HFFc6 (cell line): ENCODE measurements around the gene TMEM250. TPM values are rescaled to one million over a fixed set of nuclear protein-coding genes. Genes with fewer than 3 reads are reported as not detected.

ENCODE experiments used
- DNase-seq: peaks from one replicate; pipeline ENCODE4 v3.0.0-alpha.2; 2018
- H3K27ac Mint-ChIP-seq: 2 replicates; pipeline ENCODE4 v1.8.0; 2020; ENCODE audit warnings: mild to moderate bottlenecking, mixed read lengths
- H3K27me3 Mint-ChIP-seq: 2 replicates; pipeline ENCODE4 v1.8.0; 2021; ENCODE audit warnings: mild to moderate bottlenecking, moderate library complexity, mixed read lengths; ENCODE audit not compliant: insufficient read depth
- H3K36me3 Mint-ChIP-seq: 2 replicates; pipeline ENCODE4 v1.8.0; 2021; ENCODE audit warnings: low read depth, mixed read lengths
- H3K4me1 Mint-ChIP-seq: 2 replicates; pipeline ENCODE4 v1.8.0; 2020; ENCODE audit warnings: low read depth, mixed read lengths
- H3K4me3 Mint-ChIP-seq: 2 replicates; pipeline ENCODE4 v1.8.0; 2020; ENCODE audit warnings: mild to moderate bottlenecking, moderate library complexity, mixed read lengths
- H3K9me3 Mint-ChIP-seq: 2 replicates; pipeline ENCODE4 v1.8.0; 2020; ENCODE audit warnings: mild to moderate bottlenecking, mixed read lengths
- total RNA-seq, 6 experiments: library from RNA; stranded (reverse); fragmentation: NEBNext Ultra II Directional; extraction: Animal tissue kit (Norgen Biotek cat#: 25700); gene quantifications; 2 replicates in 1 of 6; 3 replicates in 5 of 6; pipeline ENCODE4 v1.2.3, GENCODE V29; 2021
- TF ChIP-seq, protein P1 (sequence below): fragments of 200-600 bp; sonication (generic); IDR thresholded peaks from 2 replicates; pipeline ENCODE4 v1.5.0; 2021; ENCODE audit warnings: antibody characterized with exemption, mild to moderate bottlenecking

The TMEM250 gene
- total RNA-seq, 6 experiments from 2014 or later: 31.6 to 45.4 (median 35.7) TPM

DNA sequence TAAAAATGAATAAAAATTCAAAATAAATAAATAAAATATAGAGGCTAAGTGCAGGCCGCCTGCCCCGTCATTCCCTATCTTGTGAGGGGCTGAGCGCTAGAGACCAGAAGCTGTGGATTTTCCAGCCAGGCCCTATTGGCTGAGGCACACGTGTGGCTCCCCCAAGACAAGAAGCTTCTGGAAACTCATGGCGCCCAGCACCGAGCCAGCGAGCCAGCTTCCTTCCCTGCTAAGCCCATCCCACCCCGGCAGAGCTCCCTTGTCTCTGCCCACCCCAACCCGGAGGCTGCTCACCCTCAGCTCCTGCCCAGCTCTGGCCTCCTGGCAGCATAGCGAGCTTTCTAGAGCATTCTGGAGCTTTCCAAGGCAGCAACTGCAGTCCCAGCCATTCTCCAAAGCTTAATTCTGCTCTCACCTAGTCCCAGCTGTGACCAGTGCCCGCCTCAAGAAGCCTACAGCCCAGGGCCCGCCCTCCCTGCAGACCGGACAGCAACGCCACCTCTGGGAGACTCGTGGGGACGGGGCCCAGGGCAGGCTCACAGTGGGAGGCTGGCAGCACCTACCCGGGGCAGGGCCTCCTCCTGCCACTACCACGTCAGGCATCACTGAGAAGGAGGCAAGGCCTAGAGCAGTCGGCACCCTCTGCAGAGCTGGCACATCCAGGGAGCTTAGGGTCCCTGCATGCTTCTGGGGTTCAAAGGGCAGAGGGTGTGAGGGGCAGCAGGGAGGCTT is 23.2 kb upstream of the TMEM250 start:
- TF ChIP-seq, protein P1, sequence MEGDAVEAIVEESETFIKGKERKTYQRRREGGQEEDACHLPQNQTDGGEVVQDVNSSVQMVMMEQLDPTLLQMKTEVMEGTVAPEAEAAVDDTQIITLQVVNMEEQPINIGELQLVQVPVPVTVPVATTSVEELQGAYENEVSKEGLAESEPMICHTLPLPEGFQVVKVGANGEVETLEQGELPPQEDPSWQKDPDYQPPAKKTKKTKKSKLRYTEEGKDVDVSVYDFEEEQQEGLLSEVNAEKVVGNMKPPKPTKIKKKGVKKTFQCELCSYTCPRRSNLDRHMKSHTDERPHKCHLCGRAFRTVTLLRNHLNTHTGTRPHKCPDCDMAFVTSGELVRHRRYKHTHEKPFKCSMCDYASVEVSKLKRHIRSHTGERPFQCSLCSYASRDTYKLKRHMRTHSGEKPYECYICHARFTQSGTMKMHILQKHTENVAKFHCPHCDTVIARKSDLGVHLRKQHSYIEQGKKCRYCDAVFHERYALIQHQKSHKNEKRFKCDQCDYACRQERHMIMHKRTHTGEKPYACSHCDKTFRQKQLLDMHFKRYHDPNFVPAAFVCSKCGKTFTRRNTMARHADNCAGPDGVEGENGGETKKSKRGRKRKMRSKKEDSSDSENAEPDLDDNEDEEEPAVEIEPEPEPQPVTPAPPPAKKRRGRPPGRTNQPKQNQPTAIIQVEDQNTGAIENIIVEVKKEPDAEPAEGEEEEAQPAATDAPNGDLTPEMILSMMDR: no peak
- DNase-seq: no peak
- Mint-ChIP-seq H3K36me3 (no peaks in the 10 kb centered on the region), H3K27me3 (peaks cover 32% of the 10 kb centered on the region), H3K9me3 (no peaks in the 10 kb centered on the region), H3K27ac (no peak overlapping the region), H3K4me3 (no peak overlapping the region), H3K4me1 (no peaks in the 10 kb centered on the region)

DNA sequence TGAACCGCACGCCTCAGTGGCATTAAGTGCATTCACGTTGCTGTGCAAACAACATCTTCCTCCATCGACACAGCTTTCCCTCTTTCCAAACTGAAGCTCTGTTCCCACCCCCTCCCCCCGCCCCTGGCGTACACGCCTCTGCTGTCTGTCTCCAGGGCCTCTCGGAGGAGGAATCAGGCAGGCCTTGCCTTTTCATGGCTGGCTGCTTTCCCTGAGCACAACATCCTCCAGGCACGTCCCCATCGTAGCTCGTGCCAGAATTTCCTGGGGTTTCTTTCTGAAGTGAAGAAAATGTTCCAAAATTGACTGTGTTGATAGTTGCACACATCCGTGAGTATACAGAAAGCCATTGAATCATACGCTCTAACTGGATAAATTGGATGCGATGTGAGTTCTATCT is 22.3 kb upstream of the TMEM250 start:
- Mint-ChIP-seq H3K4me1 (no peaks in the 10 kb centered on the region), H3K27ac (no peak overlapping the region), H3K9me3 (no peaks in the 10 kb centered on the region), H3K36me3 (no peaks in the 10 kb centered on the region), H3K27me3 (peaks cover 27% of the 10 kb centered on the region), H3K4me3 (no peak overlapping the region)
- TF ChIP-seq, protein P1: no peak
- DNase-seq: no peak

DNA sequence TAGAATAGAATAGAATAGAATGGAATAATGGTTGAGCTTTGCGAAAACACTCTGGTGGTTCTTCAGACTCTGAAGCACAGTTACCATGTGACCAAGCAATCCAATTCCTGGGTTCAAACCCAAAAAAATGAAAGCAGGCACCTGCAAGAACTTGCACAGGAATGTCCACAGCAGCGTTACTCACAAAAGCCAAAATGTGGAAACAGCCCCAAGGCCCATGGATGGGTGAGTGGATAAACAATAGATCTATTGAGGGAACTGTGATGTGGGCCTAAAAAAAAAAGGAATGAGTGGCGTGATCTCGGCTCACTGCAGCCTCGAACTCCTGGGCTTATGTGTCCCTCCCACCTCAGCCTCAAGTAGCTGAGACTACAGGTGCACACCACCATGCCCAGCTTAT is 21.4 kb upstream of the TMEM250 start:
- Mint-ChIP-seq H3K4me1 (no peaks in the 10 kb centered on the region), H3K4me3 (no peak overlapping the region), H3K36me3 (no peaks in the 10 kb centered on the region), H3K9me3 (no peaks in the 10 kb centered on the region), H3K27me3 (peaks cover 28% of the 10 kb centered on the region), H3K27ac (no peak overlapping the region)
- no peak for DNase-seq
- TF ChIP-seq, protein P1: no peak

DNA sequence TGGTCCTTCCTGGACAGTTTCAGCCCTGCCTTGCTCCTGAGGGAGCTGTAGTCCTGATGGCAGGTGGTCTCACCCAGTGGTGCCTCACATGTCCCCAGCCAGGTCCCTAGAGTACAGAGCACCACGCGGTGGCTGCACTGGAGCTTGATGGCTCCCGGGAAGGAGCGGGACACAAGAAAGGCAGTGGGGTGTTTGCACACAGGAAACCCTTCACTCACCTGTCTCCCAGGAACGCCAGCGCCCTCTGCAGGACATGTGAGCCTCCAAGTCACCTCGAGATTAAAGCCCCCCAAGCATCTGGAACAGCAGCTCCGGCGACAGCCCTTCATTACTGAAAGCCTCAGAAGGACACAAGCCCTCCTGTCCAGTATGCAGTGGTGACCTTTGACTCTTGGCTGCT is 19.9 kb upstream of the TMEM250 start:
- no peaks in the 10 kb centered on the region for H3K4me1 Mint-ChIP-seq
- TF ChIP-seq, protein P1: peak; percentile 67
- H3K9me3 Mint-ChIP-seq: no peaks in the 10 kb centered on the region
- H3K4me3 Mint-ChIP-seq: no peak overlapping the region
- H3K27me3 Mint-ChIP-seq: peaks cover 36% of the 10 kb centered on the region
- DNase-seq: no peak
- no peaks in the 10 kb centered on the region for H3K36me3 Mint-ChIP-seq
- H3K27ac Mint-ChIP-seq: no peak overlapping the region

DNA sequence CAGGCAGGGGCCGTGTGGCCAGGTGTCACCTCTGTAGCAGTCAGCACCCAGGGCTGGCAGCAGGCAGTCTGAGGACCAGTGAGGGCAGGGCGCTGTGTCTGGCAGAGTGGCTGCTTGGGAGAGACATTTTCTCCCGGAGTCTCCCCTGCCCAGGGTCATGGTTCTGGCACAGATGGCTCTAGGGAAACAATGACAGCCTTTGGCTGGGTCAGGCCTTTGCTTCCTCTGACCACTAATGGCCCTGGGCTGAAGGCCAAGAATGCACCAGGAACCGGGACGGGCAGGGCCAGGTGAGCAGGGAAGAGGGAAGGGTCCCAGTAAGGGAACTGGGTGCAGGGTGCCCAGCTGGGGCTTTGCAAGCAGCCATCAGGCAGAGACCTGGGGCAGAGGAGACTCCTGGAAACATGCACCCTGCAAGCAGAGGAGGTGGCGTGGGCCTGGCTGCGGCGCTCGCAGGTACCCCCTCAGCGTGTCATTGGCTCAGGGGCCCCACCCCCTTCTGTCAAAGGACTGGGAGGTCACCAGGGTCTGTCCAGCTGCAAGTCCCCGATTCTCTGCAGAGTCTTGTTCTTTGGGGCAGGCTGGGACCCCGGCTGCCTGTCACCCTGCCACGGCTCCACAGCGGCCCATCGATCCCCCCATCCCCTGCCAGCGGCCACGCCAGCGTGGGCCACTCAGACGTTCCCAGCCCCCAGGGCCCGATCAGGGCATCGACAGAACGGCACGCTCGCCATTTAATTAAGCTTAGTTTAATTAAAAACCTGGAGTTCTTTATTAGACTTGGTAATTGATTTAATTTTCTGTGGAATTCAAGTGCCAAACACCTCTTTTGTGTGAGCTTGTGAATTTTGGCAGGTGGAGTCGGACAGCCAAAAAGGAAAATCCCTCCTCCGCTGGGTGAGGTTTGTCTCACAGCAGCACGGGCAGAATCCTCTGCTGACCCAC is 18.9 kb upstream of the TMEM250 start:
- H3K9me3 Mint-ChIP-seq: no peaks in the 10 kb centered on the region
- no peak for DNase-seq
- H3K36me3 Mint-ChIP-seq: no peaks in the 10 kb centered on the region
- H3K27ac Mint-ChIP-seq: no peak overlapping the region
- H3K4me1 Mint-ChIP-seq: no peaks in the 10 kb centered on the region
- no peak overlapping the region for H3K4me3 Mint-ChIP-seq
- TF ChIP-seq, protein P1: no peak
- H3K27me3 Mint-ChIP-seq: peaks cover 36% of the 10 kb centered on the region
